NCI-H1417 treated with DMSO at 0.1 percent for 48 hours (cell line): ENCODE measurements around the gene MYBPH.

Experiments
- DNase-seq: peaks from one replicate; lab custom pipeline; 2025; lab: John Stamatoyannopoulos, UW

MYBPH gene

GRCh38 chr1:203166192-203166940 is 9.3 kb downstream of the MYBPH start:
- no peak for DNase-seq

- no peak for DNase-seq
Measured at GRCh38 chr1:203165800-203166161, 9.8 kb downstream of the MYBPH start.

- no peak for DNase-seq
Measured at GRCh38 chr1:203165101-203165799, 10.4 kb downstream of the MYBPH start.

GRCh38 chr1:203163891-203164635 is 11.6 kb downstream of the MYBPH start:
- no peak for DNase-seq

GRCh38 chr1:203162403-203162802 is 13.2 kb downstream of the MYBPH start:
- no peak for DNase-seq

GRCh38 chr1:203161703-203162102 is 13.9 kb downstream of the MYBPH start:
- no peak for DNase-seq

- DNase-seq: no peak
Measured at GRCh38 chr1:203161175-203161574, 14.5 kb downstream of the MYBPH start.

GRCh38 chr1:203159844-203160243 is 15.8 kb downstream of the MYBPH start:
- DNase-seq: no peak

GRCh38 chr1:203158960-203159665 is 16.5 kb downstream of the MYBPH start:
- DNase-seq: no peak

- DNase-seq: no peak
Measured at GRCh38 chr1:203158423-203158822, 17.2 kb downstream of the MYBPH start.

GRCh38 chr1:203156280-203156679 is 19.3 kb downstream of the MYBPH start:
- no peak for DNase-seq

GRCh38 chr1:203153989-203154821 is 21.4 kb downstream of the MYBPH start:
- DNase-seq: no peak

- DNase-seq: no peak
Measured at GRCh38 chr1:203153051-203153988, 22.3 kb downstream of the MYBPH start.

GRCh38 chr1:203152158-203153034 is 23.2 kb downstream of the MYBPH start:
- no peak for DNase-seq

- DNase-seq: no peak
Measured at GRCh38 chr1:203151362-203152157, 24.1 kb downstream of the MYBPH start.

GRCh38 chr1:203150511-203151297 is 24.9 kb downstream of the MYBPH start:
- no peak for DNase-seq

- DNase-seq: no peak
Measured at GRCh38 chr1:203149188-203149840, 26.3 kb downstream of the MYBPH start.
